ENCODE measurements around the gene TAF11L12. TPM values are rescaled to one million over a fixed set of nuclear protein-coding genes. Genes with fewer than 3 reads are reported as not detected.
"Not testable (repeated sequence)": the region's sequence is repeated elsewhere in the genome, so short reads cannot be mapped to it uniquely, and the experiment has no call there.

The TAF11L12 gene
- total and polyA plus RNA-seq, 2 of the 8 experiments (the other 6 are each of a cell fraction or from before 2014, with no cell fraction given) = not detected

DNA sequence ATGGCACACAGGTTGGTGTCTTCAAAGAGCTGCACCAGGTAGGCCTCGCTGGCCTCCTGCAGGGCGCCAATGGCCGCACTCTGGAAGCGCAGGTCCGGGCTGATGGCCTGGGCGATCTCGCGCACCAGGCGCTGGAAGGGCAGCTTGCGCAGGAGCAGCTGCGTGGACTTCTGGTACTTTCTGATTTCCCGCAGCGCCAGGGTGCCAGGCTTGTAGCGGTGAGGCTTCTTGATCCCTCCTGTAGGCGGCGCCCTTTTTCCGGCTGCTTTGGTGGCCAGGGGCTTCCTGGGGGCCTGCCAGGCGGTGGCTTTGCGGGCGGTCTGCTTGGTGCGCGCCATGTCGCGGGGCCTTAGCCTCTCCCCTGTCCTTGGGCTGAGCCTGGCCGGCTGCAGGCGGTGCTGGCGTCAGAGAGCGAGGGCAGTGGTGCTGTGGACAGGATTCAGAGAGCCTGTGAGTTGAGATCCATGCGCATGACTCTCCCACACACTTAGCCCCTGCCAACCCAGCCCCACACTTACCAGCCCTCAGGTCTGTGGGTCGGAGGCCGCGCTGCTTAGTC, 45.1 kb downstream of the TAF11L12 start:
- H3K23me2 ChIP-seq (ENCODE audit: low read depth, low read length); H4K91ac ChIP-seq (replicated peaks; ENCODE audit: insufficient read length, low read length); H3K18ac ChIP-seq (ENCODE audit: extremely low read depth, low read length); H2BK12ac ChIP-seq (ENCODE audit: low read depth, low read length); H3K79me1 ChIP-seq (ENCODE audit: low read depth, low read length); H2BK5ac ChIP-seq (ENCODE audit: low read depth, low read length); H3K9ac ChIP-seq (replicated peaks in 1 of 4; ENCODE audit: extremely low read depth in 1 of 4, low read depth in 3 of 4, low read length in 3 of 4); H2AFZ ChIP-seq (ENCODE audit: low read length); H3K23ac ChIP-seq (ENCODE audit: insufficient read length); H3K14ac ChIP-seq (ENCODE audit: insufficient read length); H3K36me3 ChIP-seq (ENCODE audit: control insufficient read depth in 2 of 4, insufficient read depth in 4 of 4, low read length in 3 of 4); H3K56ac ChIP-seq (replicated peaks; ENCODE audit: insufficient read length, low read depth, low read length); H3K4me3 ChIP-seq (ENCODE audit: extremely low read depth in 1 of 4, insufficient read depth in 2 of 4, low read depth in 3 of 4, low read length in 4 of 4); H2BK120ac ChIP-seq (replicated peaks; ENCODE audit: low read depth, low read length); H3K4me1 ChIP-seq (replicated peaks in 1 of 4; ENCODE audit: control insufficient read depth in 3 of 4, insufficient read depth in 4 of 4, low read length in 3 of 4); H3K4me2 ChIP-seq (ENCODE audit: insufficient read depth in 1 of 2, low read depth in 2 of 2, low read length in 2 of 2); FAIRE-seq; H4K5ac ChIP-seq (ENCODE audit: insufficient read length, low read depth, low read length); H3K27me3 ChIP-seq (replicated peaks in 1 of 4; ENCODE audit: control insufficient read depth in 3 of 4, extremely low read depth in 1 of 4, insufficient read depth in 3 of 4, low read length in 3 of 4); H2BK20ac ChIP-seq (ENCODE audit: low read length); H3K4ac ChIP-seq (replicated peaks; ENCODE audit: insufficient read length, low read depth, low read length); H2AK5ac ChIP-seq (ENCODE audit: low read depth, low read length); H4K8ac ChIP-seq (ENCODE audit: extremely low read depth, insufficient read depth, low read length); H3K79me2 ChIP-seq (ENCODE audit: control insufficient read depth in 1 of 2, insufficient read depth in 2 of 2, low read length in 2 of 2); POLR2A ChIA-PET (ENCODE audit: partially characterized antibody); H4K20me1 ChIP-seq (replicated peaks in 1 of 2; ENCODE audit: control insufficient read depth in 1 of 2, insufficient read depth in 2 of 2, low read length in 2 of 2); H3K27ac ChIP-seq (ENCODE audit: low read depth, low read length); H3K9me3 ChIP-seq (ENCODE audit: insufficient read depth in 2 of 2, low read depth in 1 of 2, low read length in 1 of 2): not testable (repeated sequence)
- TF ChIP-seq RAD21 (IDR thresholded peaks at IDR 0.05 in 1 of 2, conservative IDR thresholded peaks at IDR 0.05 in 1 of 2; ENCODE audit: low read depth in 2 of 2, low read length in 2 of 2) (0 out of 4 replicates have a peak, but pooled peaks of 1 of the 2 experiments have one; percentile 19), CTCF (IDR thresholded peaks at IDR 0.05; ENCODE audit: control extremely low read depth in 1 of 3, insufficient read depth in 1 of 3, low read depth in 1 of 3, low read length in 3 of 3) (peak in 1 of 3 experiments; percentile 10; a peak in 1 of 4 replicates)
- CTCF ChIA-PET (ENCODE audit: partially characterized antibody) = interaction anchor here (0.8 to 1.1 kb wide), 2 partner anchors 15 to 428 kb away, joined by 3 read pairs; no protein-coding TSS in a partner anchor
- H2BK15ac ChIP-seq (ENCODE audit: low read length) = 0 out of 2 replicates have a peak overlapping the region, but pooled peaks have one; percentile 16
- WGBS, 2 experiments (ENCODE audit: extremely low coverage in 1 of 2, insufficient coverage in 1 of 2, insufficient read length in 1 of 2, insufficient replicate concordance in 2 of 2, low coverage in 1 of 2, low lambda C conversion rate in 2 of 2, missing lambda C conversion rate in 1 of 2) = 97% methylated on average over 19 of the region's 32 CpGs; no CpG with 5 or more reads in 1 of the 2 experiments
- peak in 1 of 2 experiments; percentile 56 for DNase-seq (ENCODE audit: low read depth in 1 of 2, low spot score in 2 of 2)

Data from H1 (cell line).